ENCODE results near the gene BCL11A. TPM values are rescaled to one million over a fixed set of nuclear protein-coding genes. Genes with fewer than 3 reads are reported as not detected.

BCL11A gene
- polyA plus RNA-seq, 3 donors, result 8.7 to 15.6 (median 11.1) TPM

GRCh38 chr2:60552078-60552850 is 1.2 kb downstream of the BCL11A start:
- H2AFZ ChIP-seq (ENCODE audit: insufficient read depth, low read depth, low read length, poor library complexity, severe bottlenecking), result peak overlapping the region; percentile 94
- H3K4me1 ChIP-seq (ENCODE audit: control insufficient read depth in 1 of 2, insufficient read depth in 2 of 2, low read length in 2 of 2), result peaks cover 32 to 54% of the 10 kb centered on the region in 2 donors
- peak overlapping the region; percentile 27 to 77 for H3K27ac ChIP-seq (ENCODE audit: low read depth in 1 of 2, low read length in 2 of 2)
- TF ChIP-seq CTCF (IDR thresholded peaks at IDR 0.05), result no peak
- peaks cover 0 to 1% (median 0%) of the 10 kb centered on the region in 3 donors for H3K27me3 Mint-ChIP-seq (ENCODE audit: low read depth in 3 of 3)
- peak overlapping the region; percentile 100 for H3K4me2 ChIP-seq (replicated peaks; ENCODE audit: extremely low read depth, low read length, poor library complexity, severe bottlenecking)
- DNase-seq, result no peak
- peak overlapping the region; percentile 64 to 91 (median 82) for H3K4me3 ChIP-seq (replicated peaks in 1 of 3; ENCODE audit: low read depth in 2 of 3, low read length in 3 of 3)
- no peaks in the 10 kb centered on the region for H3K9me3 ChIP-seq (replicated peaks in 1 of 2; ENCODE audit: control insufficient read depth in 1 of 2, insufficient read depth in 1 of 2, low read length in 2 of 2)
- peak overlapping the region; percentile 97 to 98 for H3K4me3 Mint-ChIP-seq
- no peaks in the 10 kb centered on the region for H3K36me3 ChIP-seq (replicated peaks in 1 of 2; ENCODE audit: control insufficient read depth in 1 of 2, insufficient read depth in 2 of 2, low read length in 2 of 2)
- peak overlapping the region; percentile 68 to 90 (median 80) for H3K27ac Mint-ChIP-seq
- peak overlapping the region; percentile 75 for H3K9ac ChIP-seq (ENCODE audit: insufficient read depth, low read length, poor library complexity, severe bottlenecking)
- intact Hi-C loops (cut with micrococcal nuclease), result loop anchor here (5.0 to 10.0 kb wide), 4 partner anchors 35 to 1247 kb away; no protein-coding TSS in a partner anchor
- WGBS (ENCODE audit: insufficient coverage), result under 1% methylated on average over 43 of the region's 49 CpGs
- peaks cover 41% of the 10 kb centered on the region for H3K4me1 Mint-ChIP-seq
- peaks cover 5% of the 10 kb centered on the region for H4K20me1 ChIP-seq (ENCODE audit: insufficient read depth, low read length)
- peaks cover 0 to 3% (median 0%) of the 10 kb centered on the region in 7 donors for H3K9me3 Mint-ChIP-seq
- H3K27me3 ChIP-seq (ENCODE audit: control insufficient read depth in 2 of 2, insufficient read depth in 2 of 2, low read length in 2 of 2), result no peaks in the 10 kb centered on the region
- no peaks in the 10 kb centered on the region for H3K36me3 Mint-ChIP-seq
- peaks cover 62% of the 10 kb centered on the region for H3K79me2 ChIP-seq (ENCODE audit: insufficient read depth, low read length)

GRCh38 chr2:60551240-60552077 is 2.0 kb downstream of the BCL11A start:
- H3K4me3 Mint-ChIP-seq, result peak overlapping the region; percentile 97 to 98
- peak overlapping the region; percentile 50 to 90 (median 84) for H3K27ac Mint-ChIP-seq
- Histone ChIP-seq H3K4me2 (replicated peaks; ENCODE audit: extremely low read depth, low read length, poor library complexity, severe bottlenecking) (peak overlapping the region; percentile 100), H3K4me1 (ENCODE audit: control insufficient read depth in 1 of 2, insufficient read depth in 2 of 2, low read length in 2 of 2) (peaks cover 25 to 46% of the 10 kb centered on the region in 2 donors), H3K27me3 (ENCODE audit: control insufficient read depth in 2 of 2, insufficient read depth in 2 of 2, low read length in 2 of 2) (no peaks in the 10 kb centered on the region), H3K9me3 (replicated peaks in 1 of 2; ENCODE audit: control insufficient read depth in 1 of 2, insufficient read depth in 1 of 2, low read length in 2 of 2) (no peaks in the 10 kb centered on the region), H2AFZ (ENCODE audit: insufficient read depth, low read depth, low read length, poor library complexity, severe bottlenecking) (peak overlapping the region; percentile 86), H3K4me3 (replicated peaks in 1 of 3; ENCODE audit: low read depth in 2 of 3, low read length in 3 of 3) (peak overlapping the region; percentile 64 to 91 (median 82)), H3K79me2 (ENCODE audit: insufficient read depth, low read length) (peaks cover 70% of the 10 kb centered on the region), H3K27ac (ENCODE audit: low read depth in 1 of 2, low read length in 2 of 2) (peak overlapping the region in 1 of 2 donors; percentile 24), H3K9ac (ENCODE audit: insufficient read depth, low read length, poor library complexity, severe bottlenecking) (peak overlapping the region; percentile 75), H3K36me3 (replicated peaks in 1 of 2; ENCODE audit: control insufficient read depth in 1 of 2, insufficient read depth in 2 of 2, low read length in 2 of 2) (no peaks in the 10 kb centered on the region), H4K20me1 (ENCODE audit: insufficient read depth, low read length) (peaks cover 5% of the 10 kb centered on the region)
- DNase-seq, result peak in 2 of 3 donors; percentile 46 to 51
- H3K27me3 Mint-ChIP-seq (ENCODE audit: low read depth in 3 of 3), result peaks cover 0 to 1% (median 0%) of the 10 kb centered on the region in 3 donors
- TF ChIP-seq CTCF (IDR thresholded peaks at IDR 0.05), result no peak
- peaks cover 0 to under 1% of the 10 kb centered on the region in 2 donors for H3K36me3 Mint-ChIP-seq
- intact Hi-C loops (cut with micrococcal nuclease), result loop anchor here (2.0 to 10.0 kb wide), 5 partner anchors 34 to 1247 kb away; no protein-coding TSS in a partner anchor
- H3K9me3 Mint-ChIP-seq, result peaks cover 0 to 2% (median 0%) of the 10 kb centered on the region in 7 donors
- peaks cover 39% of the 10 kb centered on the region for H3K4me1 Mint-ChIP-seq
- 0% methylated on average over 47 of the region's 63 CpGs for WGBS (ENCODE audit: insufficient coverage)
